ENCODE data around the gene ATP7B. TPM values are rescaled to one million over a fixed set of nuclear protein-coding genes. Genes with fewer than 3 reads are reported as not detected.
"Not testable (repeated sequence)": the region's sequence is repeated elsewhere in the genome, so short reads cannot be mapped to it uniquely, and the experiment has no call there.

ATP7B gene
- total RNA-seq, 1 donor from 2014 or later: 11.2 TPM

DNA sequence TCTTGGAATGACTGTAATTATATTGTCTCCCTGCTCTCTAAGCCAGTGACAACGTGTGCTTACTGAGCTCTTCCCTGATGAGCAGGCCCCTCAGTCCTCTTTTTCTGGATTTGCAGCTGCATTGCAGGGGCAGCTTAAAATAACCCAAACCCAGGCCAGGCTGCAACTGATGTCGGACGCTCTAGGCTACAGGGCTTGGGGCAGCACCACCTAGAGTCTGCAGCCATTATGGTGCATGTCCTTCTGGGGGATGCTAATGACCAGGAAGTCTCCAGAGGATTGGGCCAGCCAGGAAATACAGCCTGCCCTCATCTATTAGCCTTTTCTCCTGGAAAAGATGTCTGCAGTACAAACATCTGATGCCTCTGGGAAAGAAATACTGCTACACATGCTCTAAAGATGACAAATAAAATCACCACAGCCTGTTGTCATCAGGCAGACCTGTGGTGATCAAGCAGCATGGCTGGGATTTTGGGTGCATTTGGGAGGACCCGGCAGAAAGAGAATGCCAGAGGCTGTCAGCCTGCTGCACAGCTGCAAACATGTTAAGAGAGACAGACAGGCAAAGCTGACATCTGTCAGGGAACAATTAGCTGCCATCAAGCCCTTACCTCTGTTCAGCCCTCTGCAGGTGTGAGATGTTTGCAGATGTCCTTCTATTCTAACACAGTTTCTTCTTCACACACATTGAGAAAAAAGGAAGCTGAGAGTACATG is 97.7 kb downstream of the ATP7B start:
- Histone ChIP-seq H3K36me3 (ENCODE audit: control insufficient read depth, insufficient read depth, low read length) (no peaks in the 10 kb centered on the region), H3K27me3 (ENCODE audit: control insufficient read depth, insufficient read depth, low read length) (peaks cover 7% of the 10 kb centered on the region), H3K4me3 (ENCODE audit: low read depth, low read length) (no peak overlapping the region)
- DNase-seq (ENCODE audit: low read depth): no peak
- no peak for TF ChIP-seq CTCF (IDR thresholded peaks at IDR 0.05; ENCODE audit: insufficient read depth, low read length, poor library complexity, severe bottlenecking)

DNA sequence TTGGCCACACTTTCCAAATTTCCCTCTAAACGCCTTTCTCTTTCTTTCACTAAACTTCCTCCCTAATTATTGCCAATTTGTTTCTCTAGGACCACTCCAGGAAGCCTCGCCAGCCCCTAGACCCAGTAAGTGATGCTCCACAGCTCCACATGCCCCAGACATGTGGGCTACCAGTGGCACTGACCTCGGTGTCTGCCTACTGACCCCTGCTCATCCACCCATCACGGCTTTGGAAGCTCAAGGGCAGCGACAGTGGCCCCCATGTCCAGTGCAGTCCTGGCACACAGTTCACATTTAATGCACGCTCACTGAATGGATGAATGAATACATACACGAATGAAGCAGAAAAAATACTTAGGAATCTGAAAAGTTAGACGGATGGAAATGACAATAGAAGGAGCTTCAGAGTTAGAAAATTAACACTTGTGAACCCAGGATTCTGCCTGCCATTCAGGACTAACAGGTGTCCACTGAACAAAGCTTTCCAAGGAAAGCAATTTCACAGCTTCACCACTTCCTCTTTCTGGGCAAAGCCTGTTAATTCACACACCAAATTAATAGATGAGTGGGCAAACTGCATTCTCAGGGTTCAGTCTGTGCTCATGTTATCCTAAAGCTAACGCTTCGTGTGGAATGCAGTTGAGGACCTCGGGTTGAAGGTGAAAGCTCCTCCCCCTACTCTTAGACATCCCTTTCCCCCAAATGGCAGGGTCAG is 98.6 kb downstream of the ATP7B start:
- H3K36me3 ChIP-seq (ENCODE audit: control insufficient read depth, insufficient read depth, low read length): no peaks in the 10 kb centered on the region
- peaks cover 7% of the 10 kb centered on the region for H3K27me3 ChIP-seq (ENCODE audit: control insufficient read depth, insufficient read depth, low read length)
- no peak for TF ChIP-seq CTCF (IDR thresholded peaks at IDR 0.05; ENCODE audit: insufficient read depth, low read length, poor library complexity, severe bottlenecking)
- H3K4me3 ChIP-seq (ENCODE audit: low read depth, low read length): no peak overlapping the region
- DNase-seq (ENCODE audit: low read depth): no peak

- DNase-seq (ENCODE audit: low read depth): no peak
- peak; percentile 45 for TF ChIP-seq CTCF (IDR thresholded peaks at IDR 0.05; ENCODE audit: insufficient read depth, low read length, poor library complexity, severe bottlenecking)
- H3K4me3 ChIP-seq (ENCODE audit: low read depth, low read length): no peak overlapping the region
These were observed 99.2 kb downstream of the ATP7B start for GRCh38 chr13:51912091-51912490.

DNA sequence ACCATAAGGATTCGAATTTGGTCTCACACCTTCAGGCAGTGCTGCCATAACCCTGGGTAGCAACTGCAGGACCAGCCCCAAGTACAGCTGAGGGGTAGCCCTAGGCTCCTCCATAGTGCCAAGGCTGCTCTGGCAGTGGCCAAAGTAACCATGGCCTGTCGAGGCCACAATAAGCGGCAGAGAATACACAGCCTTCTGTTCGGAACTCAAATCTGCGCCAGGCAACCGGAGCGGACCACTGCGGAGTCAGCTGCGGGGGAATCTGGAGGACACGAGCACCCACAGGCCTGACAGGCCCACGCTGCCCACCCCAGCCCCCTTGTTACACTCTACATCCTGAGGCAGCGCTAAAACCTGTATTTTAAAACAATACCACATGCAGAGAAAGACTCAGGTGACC is 100.7 kb downstream of the ATP7B start:
- Histone ChIP-seq H3K27me3 (ENCODE audit: control insufficient read depth, insufficient read depth, low read length) (peaks cover 7% of the 10 kb centered on the region), H3K36me3 (ENCODE audit: control insufficient read depth, insufficient read depth, low read length) (no peaks in the 10 kb centered on the region), H3K4me3 (ENCODE audit: low read depth, low read length) (no peak overlapping the region)
- no peak for TF ChIP-seq CTCF (IDR thresholded peaks at IDR 0.05; ENCODE audit: insufficient read depth, low read length, poor library complexity, severe bottlenecking)
- DNase-seq (ENCODE audit: low read depth): no peak

More at GRCh38 chr13:51912091-51912490, 99.2 kb downstream of the ATP7B start:
- Histone ChIP-seq H3K36me3 (ENCODE audit: control insufficient read depth, insufficient read depth, low read length) (no peaks in the 10 kb centered on the region), H3K27me3 (ENCODE audit: control insufficient read depth, insufficient read depth, low read length) (peaks cover 7% of the 10 kb centered on the region)

GRCh38 chr13:51909265-51909664 is 102.0 kb downstream of the ATP7B start:
- H3K27me3 ChIP-seq (ENCODE audit: control insufficient read depth, insufficient read depth, low read length); DNase-seq (ENCODE audit: low read depth); H3K4me3 ChIP-seq (ENCODE audit: low read depth, low read length); H3K36me3 ChIP-seq (ENCODE audit: control insufficient read depth, insufficient read depth, low read length): not testable (repeated sequence)

DNA sequence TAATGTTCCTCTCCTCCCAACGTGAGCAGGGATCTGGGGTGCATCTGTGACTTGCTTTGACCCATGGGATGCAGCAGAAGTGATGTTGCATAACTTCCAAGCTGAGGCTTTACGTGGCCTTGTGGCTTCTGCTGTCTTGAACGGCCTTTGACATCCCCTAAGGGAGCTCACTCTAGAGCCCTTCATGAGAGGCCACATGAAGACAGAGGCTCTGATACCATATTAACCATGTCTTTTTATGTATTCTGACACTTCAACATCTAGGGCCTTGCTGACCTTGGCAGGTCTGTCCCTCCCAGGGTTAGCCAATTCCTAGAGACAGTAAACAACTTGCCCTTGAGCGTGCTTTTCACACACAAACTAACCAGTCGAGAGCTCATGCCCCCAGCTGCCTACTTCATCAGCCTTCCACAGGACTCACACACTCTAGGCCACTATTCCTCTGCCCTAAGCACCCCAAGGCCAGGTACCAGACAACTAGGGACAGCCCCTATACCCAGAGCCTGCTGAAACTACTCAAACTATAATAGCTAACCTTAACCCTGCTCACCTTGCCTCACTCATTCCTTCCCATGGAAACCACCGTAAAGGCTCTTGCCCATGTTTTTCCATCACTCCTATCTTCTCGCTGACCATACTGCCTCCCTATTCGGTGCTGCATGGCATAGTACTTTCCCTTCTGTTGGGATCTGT is 104.1 kb downstream of the ATP7B start:
- Histone ChIP-seq H3K4me3 (ENCODE audit: low read depth, low read length) (no peak overlapping the region), H3K36me3 (ENCODE audit: control insufficient read depth, insufficient read depth, low read length) (no peaks in the 10 kb centered on the region), H3K27me3 (ENCODE audit: control insufficient read depth, insufficient read depth, low read length) (peaks cover 7% of the 10 kb centered on the region)
- no peak for DNase-seq (ENCODE audit: low read depth)
- TF ChIP-seq CTCF (IDR thresholded peaks at IDR 0.05; ENCODE audit: insufficient read depth, low read length, poor library complexity, severe bottlenecking): no peak

Measured in kidney epithelial cell (primary cell).